H1 (cell line): ENCODE results near the gene TEX2. TPM values are rescaled to one million over a fixed set of nuclear protein-coding genes. Genes with fewer than 3 reads are reported as not detected.

Experiments
- CTCF ChIA-PET: fragments of 300-600 bp; sonication (Branson Sonifier 250); formaldehyde crosslinking; loops from one replicate; lab custom pipeline; 2021; ENCODE audit not compliant: partially characterized antibody; lab: Charles Lee
- POLR2A ChIA-PET: fragments of 300-600 bp; sonication (Branson Sonifier 250); formaldehyde crosslinking; loops from one replicate; lab custom pipeline; 2021; ENCODE audit warnings: inconsistent platforms; ENCODE audit not compliant: partially characterized antibody; lab: Charles Lee
- DNase-seq, 2 experiments: peaks; one replicate each; pipeline versions ENCODE4 v3.0.0 to v3.0.0-alpha.2; 2010 to 2022; ENCODE audit warnings: low spot score in 2 of 2, low read depth in 1 of 2, mixed read lengths in 1 of 2
- FAIRE-seq: peaks from 2 replicates; lab custom pipeline; 2011; peaks lifted over from hg19 to GRCh38; lab: Jason Lieb, UNC
- H2AFZ ChIP-seq: 2 replicates; pipeline ENCODE4 v1.8.1; 2012; ENCODE audit warnings: low read length, inconsistent platforms
- H2AK5ac ChIP-seq: 2 replicates; pipeline ENCODE4 v1.6.1; 2013; ENCODE audit warnings: low read depth, low read length
- H2BK120ac ChIP-seq: replicated peaks from 2 replicates; pipeline ENCODE3; 2013; ENCODE audit warnings: low read depth, low read length, inconsistent platforms
- H2BK12ac ChIP-seq: 2 replicates; pipeline ENCODE4 v1.6.1; 2013; ENCODE audit warnings: low read depth, low read length
- H2BK15ac ChIP-seq: 2 replicates; pipeline ENCODE4 v1.6.1; 2013; ENCODE audit warnings: low read length
- H2BK20ac ChIP-seq: 2 replicates; pipeline ENCODE4 v1.6.1; 2013; ENCODE audit warnings: low read length
- H2BK5ac ChIP-seq: 2 replicates; pipeline ENCODE4 v1.6.1; 2013; ENCODE audit warnings: low read depth, low read length
- H3K14ac ChIP-seq: 2 replicates; pipeline ENCODE4 v1.6.1; 2013; ENCODE audit warnings: inconsistent platforms; ENCODE audit not compliant: insufficient read length
- H3K18ac ChIP-seq: 2 replicates; pipeline ENCODE4 v1.6.1; 2013; ENCODE audit warnings: low read length; ENCODE audit errors: extremely low read depth
- H3K23ac ChIP-seq: 2 replicates; pipeline ENCODE4 v1.6.1; 2013; ENCODE audit warnings: inconsistent platforms; ENCODE audit not compliant: insufficient read length
- H3K23me2 ChIP-seq: 2 replicates; pipeline ENCODE4 v1.6.1; 2013; ENCODE audit warnings: low read depth, low read length
- H3K27ac ChIP-seq: 2 replicates; pipeline ENCODE4 v1.6.1; 2011; ENCODE audit warnings: low read depth, low read length, inconsistent platforms
- H3K27me3 ChIP-seq, 4 experiments: replicated peaks in 1 of 4; 1 replicate in 1 of 4; 2 replicates in 3 of 4; pipeline versions ENCODE4 v1.6.1 to v1.8.1; 2011 to 2013; ENCODE audit warnings: low read length in 3 of 4, mild to moderate bottlenecking in 3 of 4, inconsistent platforms in 2 of 4, mixed read lengths in 2 of 4, moderate library complexity in 1 of 4; ENCODE audit not compliant: control insufficient read depth in 3 of 4, insufficient read depth in 3 of 4; ENCODE audit errors: extremely low read depth in 1 of 4
- H3K36me3 ChIP-seq, 4 experiments: 2 replicates each; pipeline versions ENCODE4 v1.6.1 to v1.8.1; 2011 to 2013; ENCODE audit warnings: mild to moderate bottlenecking in 4 of 4, low read length in 3 of 4, moderate library complexity in 2 of 4, control low read depth in 1 of 4, inconsistent platforms in 1 of 4; ENCODE audit not compliant: insufficient read depth in 4 of 4, control insufficient read depth in 2 of 4
- H3K4ac ChIP-seq: replicated peaks from 2 replicates; pipeline ENCODE3; 2013; ENCODE audit warnings: low read length, low read depth, mixed read lengths, inconsistent platforms; ENCODE audit not compliant: insufficient read length
- H3K4me1 ChIP-seq, 4 experiments: replicated peaks in 1 of 4; 1 replicate in 1 of 4; 2 replicates in 3 of 4; pipeline versions ENCODE4 v1.6.1 to v1.8.1; 2011 to 2013; ENCODE audit warnings: low read length in 3 of 4, inconsistent platforms in 2 of 4, mixed read lengths in 1 of 4; ENCODE audit not compliant: insufficient read depth in 4 of 4, control insufficient read depth in 3 of 4
- H3K4me2 ChIP-seq, 2 experiments: 2 replicates each; pipeline versions ENCODE4 v1.6.1 to v1.8.1; 2011 to 2013; ENCODE audit warnings: low read depth in 2 of 2, low read length in 2 of 2, control low read depth in 1 of 2, inconsistent platforms in 1 of 2, mild to moderate bottlenecking in 1 of 2; ENCODE audit not compliant: insufficient read depth in 1 of 2
- H3K4me3 ChIP-seq, 4 experiments: fragments of 200-600, 300-600 bp in 1 of 4; sonication (generic), shearing (Covaris generic), sonication (Bioruptor Twin) in 1 of 4; 2 replicates each; pipeline versions ENCODE4 v1.5.1 to v1.8.1; 2011 to 2016; ENCODE audit warnings: low read length in 4 of 4, low read depth in 3 of 4, control low read depth in 2 of 4, inconsistent platforms in 2 of 4, mild to moderate bottlenecking in 2 of 4, mixed read lengths in 1 of 4, moderate library complexity in 1 of 4; ENCODE audit not compliant: insufficient read depth in 2 of 4; ENCODE audit errors: extremely low read depth in 1 of 4
- H3K56ac ChIP-seq: replicated peaks from 2 replicates; pipeline ENCODE3; 2013; ENCODE audit warnings: low read depth, mild to moderate bottlenecking, mixed read lengths, low read length, inconsistent platforms; ENCODE audit not compliant: insufficient read length
- H3K79me1 ChIP-seq: 2 replicates; pipeline ENCODE4 v1.6.1; 2013; ENCODE audit warnings: low read depth, low read length, control low read depth
- H3K79me2 ChIP-seq, 2 experiments: 2 replicates each; pipeline versions ENCODE4 v1.6.1 to v1.8.1; 2012 to 2013; ENCODE audit warnings: low read length in 2 of 2, mild to moderate bottlenecking in 2 of 2, inconsistent platforms in 1 of 2; ENCODE audit not compliant: insufficient read depth in 2 of 2, control insufficient read depth in 1 of 2
- H3K9ac ChIP-seq, 4 experiments: replicated peaks in 1 of 4; 1 replicate in 1 of 4; 2 replicates in 3 of 4; pipeline versions ENCODE4 v1.6.1 to v1.8.1; 2011 to 2013; ENCODE audit warnings: low read depth in 3 of 4, low read length in 3 of 4, control low read depth in 2 of 4, mild to moderate bottlenecking in 2 of 4, moderate library complexity in 2 of 4, inconsistent platforms in 1 of 4; ENCODE audit errors: extremely low read depth in 1 of 4
- H3K9me3 ChIP-seq, 2 experiments: 2 replicates each; pipeline versions ENCODE4 v1.6.1 to v1.8.1; 2012 to 2013; ENCODE audit warnings: mild to moderate bottlenecking in 2 of 2, moderate library complexity in 2 of 2, control low read depth in 1 of 2, inconsistent platforms in 1 of 2, low read depth in 1 of 2, low read length in 1 of 2, mixed read lengths in 1 of 2; ENCODE audit not compliant: insufficient read depth in 2 of 2
- H4K20me1 ChIP-seq, 2 experiments: replicated peaks in 1 of 2; 2 replicates each; pipeline versions ENCODE3 to v1.8.1; 2011 to 2013; ENCODE audit warnings: inconsistent platforms in 2 of 2, low read length in 2 of 2, mild to moderate bottlenecking in 1 of 2; ENCODE audit not compliant: insufficient read depth in 2 of 2, control insufficient read depth in 1 of 2
- H4K5ac ChIP-seq: 2 replicates; pipeline ENCODE4 v1.6.1; 2013; ENCODE audit warnings: low read length, low read depth, mixed read lengths, inconsistent platforms; ENCODE audit not compliant: insufficient read length
- H4K8ac ChIP-seq: 2 replicates; pipeline ENCODE4 v1.8.0; 2013; ENCODE audit warnings: mild to moderate bottlenecking, moderate library complexity, low read length, inconsistent platforms; ENCODE audit not compliant: insufficient read depth; ENCODE audit errors: extremely low read depth
- H4K91ac ChIP-seq: replicated peaks from 2 replicates; pipeline ENCODE3; 2013; ENCODE audit warnings: low read length, mixed read lengths, inconsistent platforms; ENCODE audit not compliant: insufficient read length
- CHD2 ChIP-seq: IDR thresholded peaks from 2 replicates; pipeline ENCODE4 v1.6.1; 2012; ENCODE audit warnings: low read length, improper control_type of control experiment
- KDM1A ChIP-seq: fragments of 200-600, 300-600 bp; sonication (generic); IDR thresholded peaks from 2 replicates; pipeline ENCODE4 v1.7.1; 2016; ENCODE audit warnings: mild to moderate bottlenecking, low read length, borderline replicate concordance
- RBBP5 ChIP-seq: IDR thresholded peaks from 2 replicates; pipeline ENCODE4 v1.7.1; 2012; ENCODE audit warnings: low read depth, mild to moderate bottlenecking, inconsistent platforms, low read length, moderate library complexity, borderline replicate concordance
- RNF2 ChIP-seq: fragments of 200-900, 300-1000 bp; sonication (generic); IDR thresholded peaks from 2 replicates; pipeline ENCODE4 v1.7.1; 2016; ENCODE audit warnings: borderline replicate concordance, low read depth, mild to moderate bottlenecking, antibody characterized with exemption, low read length; ENCODE audit not compliant: poor library complexity, severe bottlenecking; ENCODE audit errors: missing control alignments
- SAP30 ChIP-seq: fragments of 300-600 bp; sonication (generic); IDR thresholded peaks from 2 replicates; pipeline ENCODE4 v1.7.1; 2012; ENCODE audit warnings: low read length, moderate library complexity, mild to moderate bottlenecking, inconsistent platforms; ENCODE audit not compliant: insufficient read depth, insufficient replicate concordance
- SIRT6 ChIP-seq: IDR thresholded peaks from one replicate; pipeline ENCODE4 v1.7.1; 2012; ENCODE audit warnings: low read length, inconsistent platforms
- SRF ChIP-seq: IDR thresholded peaks from 2 replicates; pipeline ENCODE4 v1.6.1; 2011; ENCODE audit warnings: mild to moderate bottlenecking, low read depth, low read length, moderate library complexity
- USF2 ChIP-seq: IDR thresholded peaks from 2 replicates; pipeline ENCODE4 v1.6.1; 2011; ENCODE audit warnings: low read length, improper control_type of control experiment
- WGBS, 2 experiments: shearing (Covaris generic) in 1 of 2; methylation state at CpG; one replicate each; pipeline versions ENCODE4 v1.1.6 to v1.1.7; 2013 to 2015; ENCODE audit warnings: low lambda C conversion rate in 2 of 2, mixed read lengths in 2 of 2, inconsistent platforms in 1 of 2, low coverage in 1 of 2, missing lambda C conversion rate in 1 of 2; ENCODE audit not compliant: insufficient replicate concordance in 2 of 2, insufficient coverage in 1 of 2, insufficient read length in 1 of 2; ENCODE audit errors: extremely low coverage in 1 of 2, missing lambda C conversion rate in 1 of 2; 5-methylcytosine and 5-hydroxymethylcytosine counted together
- polyA plus RNA-seq, 7 experiments: library from polyadenylated mRNA; depleted of rRNA in 3 of 7; stranded (reverse) in 5 of 7; unstranded in 2 of 7; fragments of >200 nt in 5 of 7; fragments of 200-250 nt in 2 of 7; gene quantifications; 1 replicate in 5 of 7; 2 replicates in 1 of 7; 4 replicates in 1 of 7; pipeline versions ENCODE4 v1.2.1 to v1.2.3, GENCODE V29; 2011 to 2013; ENCODE audit warnings: missing spikeins in 2 of 7, mixed read lengths in 2 of 7
- total RNA-seq: library from RNA; stranded (reverse); fragmentation: NEBNext Ultra II Directional; extraction: Animal tissue kit (Norgen Biotek cat#: 25700); gene quantifications from 2 replicates; pipeline ENCODE4 v1.2.1, GENCODE V29; 2021

The TEX2 gene
- total and polyA plus RNA-seq, 2 of the 8 experiments (the other 6 are each of a cell fraction or from before 2014, with no cell fraction given) = 6.1 to 15.6 TPM

GRCh38 chr17:64277831-64278562 is 14.9 kb upstream of the TEX2 start:
- H3K56ac ChIP-seq = no peak overlapping the region
- H2BK5ac ChIP-seq = no peak overlapping the region
- no peak overlapping the region for H3K4me3 ChIP-seq
- H2AFZ ChIP-seq = no peak overlapping the region
- no peak overlapping the region for H3K18ac ChIP-seq
- H4K91ac ChIP-seq = no peak overlapping the region
- FAIRE-seq = no peak
- no peaks in the 10 kb centered on the region; the same call in 1 of the 2 replicates for H3K23me2 ChIP-seq
- H2AK5ac ChIP-seq = no peak overlapping the region
- H3K4me1 ChIP-seq = no peaks in the 10 kb centered on the region
- H3K4me2 ChIP-seq = no peak overlapping the region
- TF ChIP-seq CHD2 (no peak), SAP30 (no peak), USF2 (no peak), SIRT6 (no peak), RNF2 (no peak), RBBP5 (no peak), KDM1A (no peak), SRF (no peak)
- H2BK20ac ChIP-seq = no peak overlapping the region
- no peak overlapping the region for H3K9ac ChIP-seq
- no peak overlapping the region for H2BK120ac ChIP-seq
- H3K9me3 ChIP-seq = no peaks in the 10 kb centered on the region
- H3K14ac ChIP-seq = no peak overlapping the region
- no peaks in the 10 kb centered on the region for H3K79me2 ChIP-seq
- ChIA-PET CTCF (interaction anchor here (1.0 to 1.5 kb wide), 4 partner anchors 39 to 249 kb away, joined by 3 to 4 read pairs (median 3); no protein-coding TSS in a partner anchor), POLR2A (interaction anchor here (4.1 kb wide), 1 partner anchor 131 kb away, joined by 24 read pairs; no protein-coding TSS in a partner anchor)
- no peak overlapping the region for H2BK15ac ChIP-seq
- H4K8ac ChIP-seq = no peak overlapping the region
- no peaks in the 10 kb centered on the region for H3K79me1 ChIP-seq
- no peaks in the 10 kb centered on the region for H4K20me1 ChIP-seq
- H2BK12ac ChIP-seq = no peak overlapping the region
- WGBS, 2 experiments = 86% methylated on average over 7 of the region's 7 CpGs; no CpG with 5 or more reads in 1 of the 2 experiments
- H3K27ac ChIP-seq = no peak overlapping the region
- H3K4ac ChIP-seq = no peak overlapping the region
- H3K23ac ChIP-seq = no peak overlapping the region
- no peak for DNase-seq
- H4K5ac ChIP-seq = no peak overlapping the region
- no peaks in the 10 kb centered on the region for H3K36me3 ChIP-seq
- no peaks in the 10 kb centered on the region for H3K27me3 ChIP-seq
